Neural cell (in vitro differentiated cells): Measurements from ENCODE around the gene GIMAP8. TPM values are rescaled to one million over a fixed set of nuclear protein-coding genes. Genes with fewer than 3 reads are reported as not detected.

Experiments used
- H2AFZ ChIP-seq: fragments of 200-600, 300-800 bp; sonication (generic), shearing (Covaris generic); 2 replicates; pipeline ENCODE4 v1.6.0; 2014; ENCODE audit warnings: low read depth, mild to moderate bottlenecking, antibody characterized with exemption, low read length, moderate library complexity
- H3F3A ChIP-seq: fragments of 200-600 bp; shearing (Covaris generic); 2 replicates; pipeline ENCODE4 v1.6.1; 2016; ENCODE audit warnings: mild to moderate bottlenecking, moderate library complexity, mixed read lengths, antibody characterized with exemption, low read length; ENCODE audit not compliant: insufficient read depth, poor library complexity, severe bottlenecking
- H3K27ac ChIP-seq: fragments of 200-600, 300-800 bp; sonication (generic), shearing (Covaris generic); 2 replicates; pipeline ENCODE4 v1.5.1; 2014; ENCODE audit warnings: mild to moderate bottlenecking, low read length, moderate library complexity
- H3K27me3 ChIP-seq: fragments of 300-800, 200-600 bp; sonication (generic), shearing (Covaris generic); 2 replicates; pipeline ENCODE4 v1.6.0; 2014; ENCODE audit warnings: mild to moderate bottlenecking, low read depth, low read length, moderate library complexity; ENCODE audit not compliant: insufficient read depth
- H3K36me3 ChIP-seq: fragments of 300-800, 200-600 bp; sonication (generic), shearing (Covaris generic); 2 replicates; pipeline ENCODE4 v1.5.1; 2014; ENCODE audit warnings: mild to moderate bottlenecking, antibody characterized with exemption, low read length, moderate library complexity; ENCODE audit not compliant: insufficient read depth
- H3K4me2 ChIP-seq: fragments of 300-800, 200-600 bp; sonication (generic), shearing (Covaris generic); 2 replicates; pipeline ENCODE4 v1.6.0; 2014; ENCODE audit warnings: mild to moderate bottlenecking, low read length
- H3K4me3 ChIP-seq: fragments of 300-800, 200-600 bp; sonication (generic), shearing (Covaris generic); 2 replicates; pipeline ENCODE4 v1.5.1; 2014; ENCODE audit warnings: mild to moderate bottlenecking, low read length, moderate library complexity
- H3K79me2 ChIP-seq: fragments of 200-600 bp; shearing (Covaris generic); replicated peaks from 2 replicates; pipeline ENCODE4 v1.6.0; 2014; ENCODE audit warnings: mild to moderate bottlenecking, low read length, moderate library complexity; ENCODE audit not compliant: insufficient read depth
- H3K9ac ChIP-seq: fragments of 300-800, 200-600 bp; sonication (generic), shearing (Covaris generic); 2 replicates; pipeline ENCODE4 v1.6.1; 2016; ENCODE audit warnings: mild to moderate bottlenecking, low read length, mixed read lengths
- H3K9me2 ChIP-seq: fragments of 200-600 bp; shearing (Covaris generic); 2 replicates; pipeline ENCODE4 v1.6.1; 2016; ENCODE audit warnings: mild to moderate bottlenecking, low read length, mixed read lengths; ENCODE audit not compliant: insufficient read depth
- H3K9me3 ChIP-seq: fragments of 200-600, 300-800 bp; sonication (generic), shearing (Covaris generic); 2 replicates; pipeline ENCODE4 v1.6.1; 2016; ENCODE audit warnings: mild to moderate bottlenecking, mixed run types, low read length, moderate library complexity, mixed read lengths
- H4K20me1 ChIP-seq: fragments of 200-600 bp; shearing (Covaris generic); 2 replicates; pipeline ENCODE4 v1.6.1; 2016; ENCODE audit warnings: mild to moderate bottlenecking, mixed run types; ENCODE audit not compliant: insufficient read depth
- EP300 ChIP-seq: fragments of 450-650 bp; conservative IDR thresholded peaks from 2 replicates; pipeline ENCODE4 v1.6.1; 2014; ENCODE audit warnings: antibody characterized with exemption, mild to moderate bottlenecking, moderate library complexity; ENCODE audit not compliant: poor library complexity, severe bottlenecking
- EZH2 ChIP-seq: fragments of 200-600, 300-800 bp; shearing (Covaris generic), sonication (generic); IDR thresholded peaks from 2 replicates; pipeline ENCODE4 v1.6.1; 2014; ENCODE audit warnings: antibody characterized with exemption, low read length, borderline replicate concordance, mild to moderate bottlenecking; ENCODE audit not compliant: insufficient read depth, poor library complexity, severe bottlenecking
- MXI1 ChIP-seq: fragments of 450-650 bp; conservative IDR thresholded peaks from 2 replicates; pipeline ENCODE4 v1.6.1; 2014; ENCODE audit warnings: antibody characterized with exemption, mild to moderate bottlenecking; ENCODE audit not compliant: poor library complexity, severe bottlenecking
- POLR2AphosphoS5 ChIP-seq: IDR thresholded peaks from 2 replicates; pipeline ENCODE4 v1.6.1; 2012
- RAD21 ChIP-seq: fragments of 450-650 bp; conservative IDR thresholded peaks from 2 replicates; pipeline ENCODE4 v1.6.1; 2014; ENCODE audit warnings: antibody characterized with exemption, mild to moderate bottlenecking, moderate library complexity
- SMC3 ChIP-seq: fragments of 450-650 bp; conservative IDR thresholded peaks from 2 replicates; pipeline ENCODE4 v1.6.1; 2014; ENCODE audit warnings: antibody characterized with exemption, mild to moderate bottlenecking, moderate library complexity; ENCODE audit not compliant: poor library complexity
- TAF1 ChIP-seq: IDR thresholded peaks from 2 replicates; pipeline ENCODE4 v1.6.1; 2012; ENCODE audit warnings: low read depth
- polyA plus RNA-seq: library from polyadenylated mRNA; depleted of rRNA; stranded (reverse); fragments of >200 nt; gene quantifications from 2 replicates; pipeline ENCODE4 v1.2.3, GENCODE V29; 2014
- TF ChIP-seq, protein P1 (sequence below): IDR thresholded peaks from 2 replicates; pipeline ENCODE4 v1.6.1; 2012; ENCODE audit warnings: borderline replicate concordance
- TF ChIP-seq, protein P2 (sequence below): fragments of 450-650 bp; IDR thresholded peaks from 2 replicates; pipeline ENCODE4 v1.5.1; 2014; ENCODE audit warnings: antibody characterized with exemption, mild to moderate bottlenecking, moderate library complexity; ENCODE audit not compliant: poor library complexity, severe bottlenecking

GIMAP8 gene
- polyA plus RNA-seq, 1 donor from 2014 or later = not detected

DNA sequence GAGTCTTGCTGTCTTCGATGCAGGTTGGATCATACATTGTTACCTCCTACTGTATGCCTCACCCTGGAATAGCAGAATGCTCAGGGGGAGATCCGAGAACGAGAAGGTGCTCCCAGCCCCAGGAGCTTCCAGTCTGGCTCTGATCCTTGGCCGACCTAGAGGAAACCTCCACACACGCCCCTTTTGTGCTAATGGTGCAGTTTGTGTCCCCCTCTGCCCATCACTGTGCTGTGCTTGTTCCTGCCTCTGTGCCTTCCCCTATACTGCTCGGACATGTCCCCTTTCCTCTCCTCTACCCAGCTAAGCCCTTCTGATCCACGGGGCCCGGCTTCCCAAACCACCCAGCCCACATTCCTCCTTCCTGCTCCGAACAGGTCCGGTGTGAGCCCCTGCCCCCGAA lies 38.8 kb upstream of the GIMAP8 start:
- Histone ChIP-seq H3K9ac (no peak overlapping the region), H3K36me3 (no peaks in the 10 kb centered on the region), H3F3A (no peaks in the 10 kb centered on the region), H3K9me3 (no peaks in the 10 kb centered on the region), H3K27ac (no peak overlapping the region), H3K27me3 (no peaks in the 10 kb centered on the region), H3K4me2 (no peak overlapping the region), H3K9me2 (no peaks in the 10 kb centered on the region), H4K20me1 (no peaks in the 10 kb centered on the region), H2AFZ (no peak overlapping the region), H3K4me3 (no peak overlapping the region), H3K79me2 (no peaks in the 10 kb centered on the region)
- TF ChIP-seq EP300 (no peak), RAD21 (no peak), SMC3 (no peak), POLR2AphosphoS5 (no peak), EZH2 (no peak)
- TF ChIP-seq, protein P1, sequence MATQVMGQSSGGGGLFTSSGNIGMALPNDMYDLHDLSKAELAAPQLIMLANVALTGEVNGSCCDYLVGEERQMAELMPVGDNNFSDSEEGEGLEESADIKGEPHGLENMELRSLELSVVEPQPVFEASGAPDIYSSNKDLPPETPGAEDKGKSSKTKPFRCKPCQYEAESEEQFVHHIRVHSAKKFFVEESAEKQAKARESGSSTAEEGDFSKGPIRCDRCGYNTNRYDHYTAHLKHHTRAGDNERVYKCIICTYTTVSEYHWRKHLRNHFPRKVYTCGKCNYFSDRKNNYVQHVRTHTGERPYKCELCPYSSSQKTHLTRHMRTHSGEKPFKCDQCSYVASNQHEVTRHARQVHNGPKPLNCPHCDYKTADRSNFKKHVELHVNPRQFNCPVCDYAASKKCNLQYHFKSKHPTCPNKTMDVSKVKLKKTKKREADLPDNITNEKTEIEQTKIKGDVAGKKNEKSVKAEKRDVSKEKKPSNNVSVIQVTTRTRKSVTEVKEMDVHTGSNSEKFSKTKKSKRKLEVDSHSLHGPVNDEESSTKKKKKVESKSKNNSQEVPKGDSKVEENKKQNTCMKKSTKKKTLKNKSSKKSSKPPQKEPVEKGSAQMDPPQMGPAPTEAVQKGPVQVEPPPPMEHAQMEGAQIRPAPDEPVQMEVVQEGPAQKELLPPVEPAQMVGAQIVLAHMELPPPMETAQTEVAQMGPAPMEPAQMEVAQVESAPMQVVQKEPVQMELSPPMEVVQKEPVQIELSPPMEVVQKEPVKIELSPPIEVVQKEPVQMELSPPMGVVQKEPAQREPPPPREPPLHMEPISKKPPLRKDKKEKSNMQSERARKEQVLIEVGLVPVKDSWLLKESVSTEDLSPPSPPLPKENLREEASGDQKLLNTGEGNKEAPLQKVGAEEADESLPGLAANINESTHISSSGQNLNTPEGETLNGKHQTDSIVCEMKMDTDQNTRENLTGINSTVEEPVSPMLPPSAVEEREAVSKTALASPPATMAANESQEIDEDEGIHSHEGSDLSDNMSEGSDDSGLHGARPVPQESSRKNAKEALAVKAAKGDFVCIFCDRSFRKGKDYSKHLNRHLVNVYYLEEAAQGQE = no peak
- TF ChIP-seq, protein P2, sequence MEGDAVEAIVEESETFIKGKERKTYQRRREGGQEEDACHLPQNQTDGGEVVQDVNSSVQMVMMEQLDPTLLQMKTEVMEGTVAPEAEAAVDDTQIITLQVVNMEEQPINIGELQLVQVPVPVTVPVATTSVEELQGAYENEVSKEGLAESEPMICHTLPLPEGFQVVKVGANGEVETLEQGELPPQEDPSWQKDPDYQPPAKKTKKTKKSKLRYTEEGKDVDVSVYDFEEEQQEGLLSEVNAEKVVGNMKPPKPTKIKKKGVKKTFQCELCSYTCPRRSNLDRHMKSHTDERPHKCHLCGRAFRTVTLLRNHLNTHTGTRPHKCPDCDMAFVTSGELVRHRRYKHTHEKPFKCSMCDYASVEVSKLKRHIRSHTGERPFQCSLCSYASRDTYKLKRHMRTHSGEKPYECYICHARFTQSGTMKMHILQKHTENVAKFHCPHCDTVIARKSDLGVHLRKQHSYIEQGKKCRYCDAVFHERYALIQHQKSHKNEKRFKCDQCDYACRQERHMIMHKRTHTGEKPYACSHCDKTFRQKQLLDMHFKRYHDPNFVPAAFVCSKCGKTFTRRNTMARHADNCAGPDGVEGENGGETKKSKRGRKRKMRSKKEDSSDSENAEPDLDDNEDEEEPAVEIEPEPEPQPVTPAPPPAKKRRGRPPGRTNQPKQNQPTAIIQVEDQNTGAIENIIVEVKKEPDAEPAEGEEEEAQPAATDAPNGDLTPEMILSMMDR = no peak

DNA sequence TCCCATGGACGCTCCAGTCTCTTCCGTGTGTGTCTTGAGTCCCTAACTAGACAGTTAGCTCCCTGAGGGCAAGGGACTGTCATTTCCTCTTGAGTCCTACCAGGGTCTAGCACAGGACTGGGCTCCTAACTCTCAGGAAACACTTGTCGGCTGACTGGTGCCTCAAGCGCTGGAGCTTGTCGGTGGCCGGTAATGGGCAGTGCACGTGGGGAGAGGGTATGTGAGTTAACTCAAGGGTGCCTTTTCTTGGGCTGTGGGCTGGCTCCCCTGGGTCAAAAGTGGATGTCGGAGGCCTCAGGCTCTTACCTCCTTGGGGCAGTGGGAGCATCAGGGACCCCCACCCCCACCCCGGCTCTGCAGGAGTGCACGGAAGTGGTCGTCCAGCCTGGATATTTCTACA lies 38.4 kb upstream of the GIMAP8 start:
- no peaks in the 10 kb centered on the region for H3K79me2 ChIP-seq
- no peak overlapping the region for H2AFZ ChIP-seq
- no peak overlapping the region for H3K9ac ChIP-seq
- no peaks in the 10 kb centered on the region for H3K36me3 ChIP-seq
- no peaks in the 10 kb centered on the region for H4K20me1 ChIP-seq
- no peaks in the 10 kb centered on the region for H3K9me3 ChIP-seq
- TF ChIP-seq RAD21 (no peak), MXI1 (no peak), SMC3 (no peak), EZH2 (no peak), POLR2AphosphoS5 (no peak), EP300 (no peak), TAF1 (no peak)
- TF ChIP-seq, protein P1 = no peak
- TF ChIP-seq, protein P2 = no peak
- H3K4me3 ChIP-seq = no peak overlapping the region
- no peak overlapping the region for H3K4me2 ChIP-seq
- no peaks in the 10 kb centered on the region for H3K27me3 ChIP-seq
- H3K9me2 ChIP-seq = no peaks in the 10 kb centered on the region
- no peaks in the 10 kb centered on the region for H3F3A ChIP-seq
- no peak overlapping the region for H3K27ac ChIP-seq
